ENCODE results near the gene ARID4A. TPM values are rescaled to one million over a fixed set of nuclear protein-coding genes. Genes with fewer than 3 reads are reported as not detected.

ARID4A gene
- total and polyA plus RNA-seq, 10 of the 15 experiments (the other 5 are each of a cell fraction or from before 2014, with no cell fraction given): 5.2 to 18.9 (median 12.5) TPM

DNA sequence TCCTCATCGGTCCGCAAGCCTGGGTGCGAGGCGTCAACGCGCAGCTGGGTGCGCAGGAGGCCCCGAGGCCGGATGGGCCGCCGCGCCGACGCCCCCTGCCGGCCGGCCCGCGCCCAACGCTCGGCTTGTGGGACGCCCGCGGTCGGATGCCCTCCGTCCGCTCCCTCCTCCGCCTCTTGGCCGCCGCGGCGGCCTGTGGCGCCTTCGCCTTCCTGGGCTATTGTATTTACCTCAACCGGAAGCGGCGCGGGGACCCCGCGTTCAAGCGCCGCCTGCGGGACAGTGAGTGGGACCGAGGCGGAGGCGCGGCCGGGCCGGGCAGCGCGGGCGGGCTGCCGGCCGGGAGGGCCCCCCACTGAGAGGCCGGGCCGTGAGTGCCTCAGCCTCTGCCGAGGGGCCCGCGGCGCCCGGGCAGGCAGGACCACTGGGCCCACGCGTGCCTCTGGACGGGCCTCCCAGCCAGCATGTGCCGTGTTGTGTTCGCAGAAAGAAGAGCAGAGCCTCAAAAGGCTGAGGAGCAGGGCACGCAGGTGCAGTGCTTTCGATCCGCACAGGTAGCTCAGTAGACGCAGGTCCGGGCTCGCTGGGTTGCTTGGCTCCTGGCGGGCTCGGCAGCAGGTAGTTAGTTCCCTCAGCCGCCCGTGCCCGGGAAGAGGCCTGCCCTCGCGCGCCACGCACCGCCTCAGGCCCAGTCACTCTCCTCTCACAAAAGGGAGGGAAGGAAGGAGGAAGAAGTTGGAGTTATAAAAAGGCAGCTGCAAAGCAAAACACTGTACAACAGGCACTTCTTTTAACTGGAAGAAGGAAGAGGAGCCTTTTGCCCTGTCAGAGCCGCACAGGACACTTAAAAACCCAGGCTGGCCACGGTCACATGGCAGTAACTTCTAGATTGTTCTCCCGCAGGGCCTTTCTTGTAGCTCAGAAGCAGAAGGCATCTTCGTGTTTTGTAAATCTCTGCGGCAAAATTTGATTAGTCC lies 97.7 kb downstream of the ARID4A start, which contains the start of gene TOMM20L (continued):
- TF ChIP-seq, protein P1, sequence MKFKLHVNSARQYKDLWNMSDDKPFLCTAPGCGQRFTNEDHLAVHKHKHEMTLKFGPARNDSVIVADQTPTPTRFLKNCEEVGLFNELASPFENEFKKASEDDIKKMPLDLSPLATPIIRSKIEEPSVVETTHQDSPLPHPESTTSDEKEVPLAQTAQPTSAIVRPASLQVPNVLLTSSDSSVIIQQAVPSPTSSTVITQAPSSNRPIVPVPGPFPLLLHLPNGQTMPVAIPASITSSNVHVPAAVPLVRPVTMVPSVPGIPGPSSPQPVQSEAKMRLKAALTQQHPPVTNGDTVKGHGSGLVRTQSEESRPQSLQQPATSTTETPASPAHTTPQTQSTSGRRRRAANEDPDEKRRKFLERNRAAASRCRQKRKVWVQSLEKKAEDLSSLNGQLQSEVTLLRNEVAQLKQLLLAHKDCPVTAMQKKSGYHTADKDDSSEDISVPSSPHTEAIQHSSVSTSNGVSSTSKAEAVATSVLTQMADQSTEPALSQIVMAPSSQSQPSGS (IDR thresholded peaks at IDR 0.05; ENCODE audit: low read length): no peak
- TF ChIP-seq ZNF384 (IDR thresholded peaks at IDR 0.05; ENCODE audit: borderline replicate concordance, low read depth, low read length) (no peak), SMC3 (IDR thresholded peaks at IDR 0.05; ENCODE audit: borderline replicate concordance, low read length) (peak; percentile 25; the same call in 1 of the 2 replicates), SMAD5 (IDR thresholded peaks at IDR 0.05; ENCODE audit: low read depth) (no peak), PML (IDR thresholded peaks at IDR 0.05; ENCODE audit: low read length) (no peak), DPF2 (IDR thresholded peaks at IDR 0.05) (peak; percentile 81), NR2C2 (IDR thresholded peaks at IDR 0.05; ENCODE audit: borderline replicate concordance, control insufficient read depth, insufficient read length, low read depth) (no peak), POLR2AphosphoS5 (IDR thresholded peaks at IDR 0.05; ENCODE audit: low read length) (no peak; the same call in 1 of the 2 replicates), MEF2A (IDR thresholded peaks at IDR 0.05; ENCODE audit: insufficient read depth, low read depth, low read length) (no peak), SUPT20H (IDR thresholded peaks at IDR 0.05; ENCODE audit: borderline replicate concordance, control insufficient read depth, low read depth, low read length) (no peak), WRNIP1 (IDR thresholded peaks at IDR 0.05; ENCODE audit: borderline replicate concordance, low read depth, low read length) (no peak), GATAD2B (conservative IDR thresholded peaks at IDR 0.05; ENCODE audit: low read depth) (peak; percentile 87; the same call in 1 of the 2 replicates), SP1 (IDR thresholded peaks at IDR 0.05; ENCODE audit: low read depth, low read length) (no peak)
- TF ChIP-seq, protein P2, sequence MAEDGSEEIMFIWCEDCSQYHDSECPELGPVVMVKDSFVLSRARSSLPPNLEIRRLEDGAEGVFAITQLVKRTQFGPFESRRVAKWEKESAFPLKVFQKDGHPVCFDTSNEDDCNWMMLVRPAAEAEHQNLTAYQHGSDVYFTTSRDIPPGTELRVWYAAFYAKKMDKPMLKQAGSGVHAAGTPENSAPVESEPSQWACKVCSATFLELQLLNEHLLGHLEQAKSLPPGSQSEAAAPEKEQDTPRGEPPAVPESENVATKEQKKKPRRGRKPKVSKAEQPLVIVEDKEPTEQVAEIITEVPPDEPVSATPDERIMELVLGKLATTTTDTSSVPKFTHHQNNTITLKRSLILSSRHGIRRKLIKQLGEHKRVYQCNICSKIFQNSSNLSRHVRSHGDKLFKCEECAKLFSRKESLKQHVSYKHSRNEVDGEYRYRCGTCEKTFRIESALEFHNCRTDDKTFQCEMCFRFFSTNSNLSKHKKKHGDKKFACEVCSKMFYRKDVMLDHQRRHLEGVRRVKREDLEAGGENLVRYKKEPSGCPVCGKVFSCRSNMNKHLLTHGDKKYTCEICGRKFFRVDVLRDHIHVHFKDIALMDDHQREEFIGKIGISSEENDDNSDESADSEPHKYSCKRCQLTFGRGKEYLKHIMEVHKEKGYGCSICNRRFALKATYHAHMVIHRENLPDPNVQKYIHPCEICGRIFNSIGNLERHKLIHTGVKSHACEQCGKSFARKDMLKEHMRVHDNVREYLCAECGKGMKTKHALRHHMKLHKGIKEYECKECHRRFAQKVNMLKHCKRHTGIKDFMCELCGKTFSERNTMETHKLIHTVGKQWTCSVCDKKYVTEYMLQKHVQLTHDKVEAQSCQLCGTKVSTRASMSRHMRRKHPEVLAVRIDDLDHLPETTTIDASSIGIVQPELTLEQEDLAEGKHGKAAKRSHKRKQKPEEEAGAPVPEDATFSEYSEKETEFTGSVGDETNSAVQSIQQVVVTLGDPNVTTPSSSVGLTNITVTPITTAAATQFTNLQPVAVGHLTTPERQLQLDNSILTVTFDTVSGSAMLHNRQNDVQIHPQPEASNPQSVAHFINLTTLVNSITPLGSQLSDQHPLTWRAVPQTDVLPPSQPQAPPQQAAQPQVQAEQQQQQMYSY (CRISPR knock-in tag; IDR thresholded peaks at IDR 0.05): no peak
- TF ChIP-seq, protein P3, sequence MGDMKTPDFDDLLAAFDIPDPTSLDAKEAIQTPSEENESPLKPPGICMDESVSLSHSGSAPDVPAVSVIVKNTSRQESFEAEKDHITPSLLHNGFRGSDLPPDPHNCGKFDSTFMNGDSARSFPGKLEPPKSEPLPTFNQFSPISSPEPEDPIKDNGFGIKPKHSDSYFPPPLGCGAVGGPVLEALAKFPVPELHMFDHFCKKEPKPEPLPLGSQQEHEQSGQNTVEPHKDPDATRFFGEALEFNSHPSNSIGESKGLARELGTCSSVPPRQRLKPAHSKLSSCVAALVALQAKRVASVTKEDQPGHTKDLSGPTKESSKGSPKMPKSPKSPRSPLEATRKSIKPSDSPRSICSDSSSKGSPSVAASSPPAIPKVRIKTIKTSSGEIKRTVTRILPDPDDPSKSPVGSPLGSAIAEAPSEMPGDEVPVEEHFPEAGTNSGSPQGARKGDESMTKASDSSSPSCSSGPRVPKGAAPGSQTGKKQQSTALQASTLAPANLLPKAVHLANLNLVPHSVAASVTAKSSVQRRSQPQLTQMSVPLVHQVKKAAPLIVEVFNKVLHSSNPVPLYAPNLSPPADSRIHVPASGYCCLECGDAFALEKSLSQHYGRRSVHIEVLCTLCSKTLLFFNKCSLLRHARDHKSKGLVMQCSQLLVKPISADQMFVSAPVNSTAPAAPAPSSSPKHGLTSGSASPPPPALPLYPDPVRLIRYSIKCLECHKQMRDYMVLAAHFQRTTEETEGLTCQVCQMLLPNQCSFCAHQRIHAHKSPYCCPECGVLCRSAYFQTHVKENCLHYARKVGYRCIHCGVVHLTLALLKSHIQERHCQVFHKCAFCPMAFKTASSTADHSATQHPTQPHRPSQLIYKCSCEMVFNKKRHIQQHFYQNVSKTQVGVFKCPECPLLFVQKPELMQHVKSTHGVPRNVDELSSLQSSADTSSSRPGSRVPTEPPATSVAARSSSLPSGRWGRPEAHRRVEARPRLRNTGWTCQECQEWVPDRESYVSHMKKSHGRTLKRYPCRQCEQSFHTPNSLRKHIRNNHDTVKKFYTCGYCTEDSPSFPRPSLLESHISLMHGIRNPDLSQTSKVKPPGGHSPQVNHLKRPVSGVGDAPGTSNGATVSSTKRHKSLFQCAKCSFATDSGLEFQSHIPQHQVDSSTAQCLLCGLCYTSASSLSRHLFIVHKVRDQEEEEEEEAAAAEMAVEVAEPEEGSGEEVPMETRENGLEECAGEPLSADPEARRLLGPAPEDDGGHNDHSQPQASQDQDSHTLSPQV (IDR thresholded peaks at IDR 0.05): 0 out of 2 replicates have a peak, but pooled peaks have one; percentile 24
- TF ChIP-seq, protein P4, sequence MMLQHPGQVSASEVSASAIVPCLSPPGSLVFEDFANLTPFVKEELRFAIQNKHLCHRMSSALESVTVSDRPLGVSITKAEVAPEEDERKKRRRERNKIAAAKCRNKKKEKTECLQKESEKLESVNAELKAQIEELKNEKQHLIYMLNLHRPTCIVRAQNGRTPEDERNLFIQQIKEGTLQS (IDR thresholded peaks at IDR 0.05; ENCODE audit: borderline replicate concordance, extremely low read depth, low read depth, low read length): no peak
